GM12892 (cell line): ENCODE data around the gene HECTD3.

Experiments
- POLR2A ChIP-seq: IDR thresholded peaks from 2 replicates; pipeline ENCODE4 v1.6.1; 2011; ENCODE audit warnings: low read depth, low read length, control low read depth
- POLR2AphosphoS5 ChIP-seq: IDR thresholded peaks from 2 replicates; pipeline ENCODE4 v1.6.1; 2011; ENCODE audit warnings: low read depth, low read length, control low read depth

GRCh38 chr1:45016090-45016697 is 5.1 kb upstream of the HECTD3 start:
- no peak for TF ChIP-seq POLR2A
- no peak for TF ChIP-seq POLR2AphosphoS5
